Tibial artery (tissue), 4 donors: ENCODE measurements around the gene SNAI1.

ENCODE experiments used
- DNase-seq, 2 donors: peaks; one replicate each; pipeline ENCODE4 v3.0.0-alpha.2; 2019
- H3K27ac ChIP-seq, 2 donors: fragments of 200-600 bp; sonication (generic) in 1 of 2; 1 replicate in 1 of 2; 2 replicates in 1 of 2; pipeline ENCODE4 v1.5.1; 2018 to 2019; ENCODE audit warnings: mild to moderate bottlenecking in 1 of 2
- H3K27me3 ChIP-seq, 2 donors: fragments of 200-600 bp; sonication (generic) in 1 of 2; one replicate each; pipeline versions ENCODE4 v1.5.1 to v1.6.0; 2016 to 2019
- H3K36me3 ChIP-seq, 3 donors: fragments of 200-600 bp; sonication (generic) in 2 of 3; one replicate each; pipeline ENCODE4 v1.5.1; 2016 to 2019; ENCODE audit warnings: mild to moderate bottlenecking in 2 of 3
- H3K4me1 ChIP-seq, 4 donors: fragments of 200-600 bp; sonication (generic) in 2 of 4; 1 replicate in 3 of 4; 2 replicates in 1 of 4; pipeline ENCODE4 v1.5.1; 2016 to 2019
- H3K4me3 ChIP-seq, 2 donors: fragments of 200-600 bp; sonication (generic) in 1 of 2; 1 replicate in 1 of 2; 2 replicates in 1 of 2; pipeline ENCODE4 v1.5.1; 2018 to 2019; ENCODE audit warnings: mild to moderate bottlenecking in 2 of 2
- H3K9me3 ChIP-seq, 3 donors: fragments of 200-600 bp; sonication (generic) in 1 of 3; one replicate each; pipeline ENCODE4 v1.5.1; 2016 to 2019
- intact Hi-C: fragments of 100-400 bp; cut with DNase I; formaldehyde crosslinking; loops from one replicate; pipeline ENCODE4 v1.15.0; 2023; ENCODE audit warnings: low total_unique reads
- TF ChIP-seq, protein P1 (sequence below), 2 experiments: fragments of 200-600 bp in 1 of 2; fragments of 450-650 bp in 1 of 2; IDR thresholded peaks; one replicate each; pipeline ENCODE4 v1.5.1; 2017 to 2019; ENCODE audit warnings: antibody characterized with exemption in 2 of 2, mild to moderate bottlenecking in 1 of 2, moderate library complexity in 1 of 2

The SNAI1 gene

GRCh38 chr20:50029083-50029696 is 46.4 kb downstream of the SNAI1 start:
- no peaks in the 10 kb centered on the region for H3K27me3 ChIP-seq
- H3K9me3 ChIP-seq = no peaks in the 10 kb centered on the region
- H3K27ac ChIP-seq = peak overlapping the region; percentile 31 to 65
- no peak for DNase-seq
- peaks cover 9 to 69% (median 50%) of the 10 kb centered on the region in 4 donors for H3K4me1 ChIP-seq
- H3K36me3 ChIP-seq = no peaks in the 10 kb centered on the region
- intact Hi-C loops = no loop called here
- TF ChIP-seq, protein P1, sequence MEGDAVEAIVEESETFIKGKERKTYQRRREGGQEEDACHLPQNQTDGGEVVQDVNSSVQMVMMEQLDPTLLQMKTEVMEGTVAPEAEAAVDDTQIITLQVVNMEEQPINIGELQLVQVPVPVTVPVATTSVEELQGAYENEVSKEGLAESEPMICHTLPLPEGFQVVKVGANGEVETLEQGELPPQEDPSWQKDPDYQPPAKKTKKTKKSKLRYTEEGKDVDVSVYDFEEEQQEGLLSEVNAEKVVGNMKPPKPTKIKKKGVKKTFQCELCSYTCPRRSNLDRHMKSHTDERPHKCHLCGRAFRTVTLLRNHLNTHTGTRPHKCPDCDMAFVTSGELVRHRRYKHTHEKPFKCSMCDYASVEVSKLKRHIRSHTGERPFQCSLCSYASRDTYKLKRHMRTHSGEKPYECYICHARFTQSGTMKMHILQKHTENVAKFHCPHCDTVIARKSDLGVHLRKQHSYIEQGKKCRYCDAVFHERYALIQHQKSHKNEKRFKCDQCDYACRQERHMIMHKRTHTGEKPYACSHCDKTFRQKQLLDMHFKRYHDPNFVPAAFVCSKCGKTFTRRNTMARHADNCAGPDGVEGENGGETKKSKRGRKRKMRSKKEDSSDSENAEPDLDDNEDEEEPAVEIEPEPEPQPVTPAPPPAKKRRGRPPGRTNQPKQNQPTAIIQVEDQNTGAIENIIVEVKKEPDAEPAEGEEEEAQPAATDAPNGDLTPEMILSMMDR (IDR thresholded peaks at IDR 0.05) = no peak
- no peak overlapping the region for H3K4me3 ChIP-seq

DNA sequence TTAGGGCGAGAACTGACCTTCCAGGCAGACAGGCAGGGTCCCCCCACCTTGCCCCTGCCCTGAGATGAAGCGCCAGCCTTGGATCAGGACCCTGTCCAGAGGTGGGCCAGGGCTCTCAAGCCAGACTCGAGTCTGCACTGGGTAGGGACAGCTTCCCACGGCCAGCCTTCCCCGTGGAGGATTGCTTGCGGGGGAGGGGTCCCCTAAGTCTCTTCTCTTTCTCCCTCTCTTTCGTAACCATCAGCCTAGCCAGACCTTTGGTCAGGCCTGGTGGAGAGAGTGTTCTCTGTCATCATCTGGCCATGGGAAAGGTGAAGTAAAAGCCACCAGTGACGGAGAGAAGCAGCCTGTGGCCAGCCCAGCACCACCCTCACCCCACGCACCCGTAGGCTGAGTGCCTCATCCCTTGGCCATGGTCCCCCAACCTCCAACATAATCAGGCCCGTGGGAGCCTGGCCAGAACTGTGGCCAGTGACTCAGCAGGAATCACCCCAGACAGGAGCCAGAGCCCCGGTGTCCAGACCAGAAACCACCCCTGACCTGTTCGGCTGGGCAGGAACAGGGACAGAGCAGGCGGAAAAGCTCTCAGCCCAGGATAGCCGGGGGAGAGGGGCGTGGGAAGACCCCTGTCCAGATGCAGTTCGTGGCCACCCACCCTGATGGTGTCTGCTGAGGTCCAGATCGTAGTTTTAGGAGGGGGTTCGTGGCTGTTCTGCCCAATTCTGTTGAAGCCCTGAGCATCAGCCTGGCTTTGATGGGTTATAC is 47.1 kb downstream of the SNAI1 start:
- H3K4me1 ChIP-seq = peaks cover 9 to 76% (median 57%) of the 10 kb centered on the region in 4 donors
- no peaks in the 10 kb centered on the region for H3K27me3 ChIP-seq
- DNase-seq = peak; percentile 78 to 92
- no peaks in the 10 kb centered on the region for H3K36me3 ChIP-seq
- TF ChIP-seq, protein P1 (IDR thresholded peaks at IDR 0.05) = no peak
- no peaks in the 10 kb centered on the region for H3K9me3 ChIP-seq
- H3K4me3 ChIP-seq = no peak overlapping the region
- intact Hi-C loops = no loop called here
- H3K27ac ChIP-seq = peak overlapping the region; percentile 31 to 65

DNA sequence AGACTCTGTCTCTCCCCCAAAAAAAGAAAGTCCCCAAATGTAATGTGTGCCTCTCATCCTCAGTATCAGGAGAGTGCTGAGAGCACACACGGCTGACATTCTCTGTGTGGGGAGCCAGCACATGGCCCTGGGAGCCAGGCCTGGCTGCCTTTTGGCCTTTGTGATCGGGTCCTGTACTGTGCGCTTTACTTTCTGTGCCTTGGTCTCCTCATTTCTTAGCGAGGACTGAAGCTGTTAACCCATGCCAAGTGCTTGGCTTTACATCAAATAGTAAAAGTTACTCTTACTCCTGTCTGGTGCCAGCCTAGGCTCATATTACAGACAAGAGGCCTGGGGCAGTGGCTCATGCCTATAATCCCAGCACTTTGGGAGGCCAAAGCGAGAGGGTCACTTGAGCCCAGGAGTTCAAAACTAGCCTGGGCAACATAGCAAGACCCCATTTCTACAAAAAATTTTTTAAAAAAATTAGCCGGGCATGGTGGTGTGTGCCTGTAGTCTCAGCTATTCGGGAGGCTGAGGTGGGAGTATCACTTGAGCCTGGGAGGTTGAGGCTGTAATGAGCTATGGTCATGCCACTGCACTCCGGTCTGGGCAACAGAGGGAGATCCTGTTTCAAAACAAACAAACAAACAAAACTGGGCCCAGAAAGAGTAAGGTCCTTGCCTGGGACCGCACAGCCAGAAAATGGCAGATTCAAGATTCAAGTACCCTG is 50.3 kb downstream of the SNAI1 start:
- H3K9me3 ChIP-seq = no peaks in the 10 kb centered on the region
- DNase-seq = no peak
- H3K27me3 ChIP-seq = no peaks in the 10 kb centered on the region
- no peaks in the 10 kb centered on the region for H3K36me3 ChIP-seq
- TF ChIP-seq, protein P1 (IDR thresholded peaks at IDR 0.05) = no peak
- no peak overlapping the region for H3K4me3 ChIP-seq
- intact Hi-C loops = no loop called here
- H3K4me1 ChIP-seq = peaks cover 4 to 64% (median 44%) of the 10 kb centered on the region in 4 donors
- peak overlapping the region; percentile 79 to 81 for H3K27ac ChIP-seq

GRCh38 chr20:50034567-50035180 is 51.9 kb downstream of the SNAI1 start:
- peak; percentile 74 to 92 for DNase-seq
- Histone ChIP-seq H3K9me3 (no peaks in the 10 kb centered on the region), H3K36me3 (no peaks in the 10 kb centered on the region), H3K27me3 (no peaks in the 10 kb centered on the region), H3K4me3 (no peak overlapping the region), H3K27ac (peak overlapping the region; percentile 79 to 81), H3K4me1 (peaks cover 4 to 51% (median 36%) of the 10 kb centered on the region in 4 donors)
- intact Hi-C loops = no loop called here
- TF ChIP-seq, protein P1 (IDR thresholded peaks at IDR 0.05) = no peak

DNA sequence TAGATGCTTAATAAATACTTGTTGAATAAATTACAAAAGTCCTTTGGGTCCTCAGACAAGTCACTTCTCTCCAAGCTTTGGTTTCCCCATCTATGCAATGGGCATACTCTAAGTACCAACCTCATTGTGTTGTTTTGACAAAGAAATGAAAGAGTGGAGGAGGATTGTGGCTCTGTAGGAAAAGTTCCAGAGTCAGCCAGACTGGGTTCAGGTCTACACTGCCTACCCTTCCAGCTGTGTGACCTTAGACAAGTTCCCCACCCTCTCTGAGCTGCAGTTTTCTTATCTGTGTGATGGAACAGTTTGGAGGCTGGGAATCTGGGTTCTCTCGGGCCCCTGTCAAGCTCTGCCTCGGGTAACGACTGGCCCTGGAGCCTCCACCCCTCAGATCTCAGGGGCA is 53.9 kb downstream of the SNAI1 start:
- H3K4me1 ChIP-seq = peaks cover 0 to 31% (median 18%) of the 10 kb centered on the region in 4 donors
- intact Hi-C loops = no loop called here
- H3K4me3 ChIP-seq = no peak overlapping the region
- DNase-seq = no peak
- TF ChIP-seq, protein P1 (IDR thresholded peaks at IDR 0.05) = no peak
- no peak overlapping the region for H3K27ac ChIP-seq
- no peaks in the 10 kb centered on the region for H3K36me3 ChIP-seq
- no peaks in the 10 kb centered on the region for H3K27me3 ChIP-seq
- H3K9me3 ChIP-seq = no peaks in the 10 kb centered on the region
